ENCODE measurements around the gene GOLGA8R. TPM values are rescaled to one million over a fixed set of nuclear protein-coding genes. Genes with fewer than 3 reads are reported as not detected.
"Not testable (repeated sequence)": the region's sequence is repeated elsewhere in the genome, so short reads cannot be mapped to it uniquely, and the experiment has no call there.

Gene GOLGA8R
- total RNA-seq, 1 donor from 2014 or later = not detected

- H3K4me3 ChIP-seq (ENCODE audit: low read depth, low read length); DNase-seq (ENCODE audit: low read depth): not testable (repeated sequence)
Observed at GRCh38 chr15:30355043-30355442, 59.0 kb downstream of the GOLGA8R start.

Other genes starting within 250 kb of the GOLGA8R start
- 0.07 TPM in 1 of 2 replicates, not detected in the other for gene CHRFAM7A, start 20.7 kb downstream of the GOLGA8R start, total RNA-seq
- not detected in 2 replicates for gene GOLGA8Q, start 137.8 kb upstream of the GOLGA8R start, total RNA-seq
- 0.51 TPM in 1 of 2 replicates, not detected in the other for gene GOLGA8H, start 189.8 kb upstream of the GOLGA8R start, total RNA-seq

Data from epithelial cell of proximal tubule (primary cell).